C4-2B (cell line): Measurements from ENCODE around the gene SH3BP5.

Experiments used
- CTCF ChIP-seq: fragments of 450-650 bp; conservative IDR thresholded peaks from 2 replicates; pipeline ENCODE4 v1.5.1; 2017; ENCODE audit warnings: mild to moderate bottlenecking
- ZFX ChIP-seq: fragments of 450-650 bp; IDR thresholded peaks from 2 replicates; pipeline ENCODE4 v1.6.1; 2017

- TF ChIP-seq CTCF (no peak), ZFX (no peak)
These were observed 23.8 kb upstream of the SH3BP5 start for GRCh38 chr3:15356176-15356575.
